H1 (cell line): Measurements from ENCODE around the gene SH2D1A.

Source experiments
- ATF3 ChIP-seq: IDR thresholded peaks from 2 replicates; pipeline ENCODE4 v1.6.1; 2011; ENCODE audit warnings: low read depth, mild to moderate bottlenecking, low read length; ENCODE audit not compliant: insufficient read depth
- CEBPB ChIP-seq: IDR thresholded peaks from 2 replicates; pipeline ENCODE4 v1.6.1; 2012; ENCODE audit warnings: low read depth, low read length
- CTCF ChIP-seq, 3 experiments: IDR thresholded peaks; 1 replicate in 2 of 3; 2 replicates in 1 of 3; pipeline versions ENCODE4 v1.5.1 to v1.6.1; 2011; ENCODE audit warnings: low read length in 3 of 3, mild to moderate bottlenecking in 3 of 3, inconsistent platforms in 2 of 3, low read depth in 1 of 3, moderate library complexity in 1 of 3; ENCODE audit not compliant: insufficient read depth in 1 of 3; ENCODE audit errors: control extremely low read depth in 1 of 3
- KDM5A ChIP-seq: fragments of 200-600 bp; IDR thresholded peaks from 2 replicates; pipeline ENCODE4 v1.7.1; 2012; ENCODE audit warnings: mild to moderate bottlenecking, low read length, inconsistent platforms, mixed read lengths
- NRF1 ChIP-seq: IDR thresholded peaks from 2 replicates; pipeline ENCODE4 v1.6.1; 2011; ENCODE audit warnings: mild to moderate bottlenecking, low read depth, low read length, improper control_type of control experiment

- no peak for TF ChIP-seq CTCF (IDR thresholded peaks at IDR 0.05; ENCODE audit: control extremely low read depth in 1 of 3, insufficient read depth in 1 of 3, low read depth in 1 of 3, low read length in 3 of 3)
- TF ChIP-seq KDM5A: no peak
- TF ChIP-seq NRF1: no peak
- TF ChIP-seq CEBPB: no peak
- TF ChIP-seq ATF3: no peak
Observed at GRCh38 chrX:124337916-124338315, 8.4 kb upstream of the SH2D1A start.
